H1 (cell line): Measurements from ENCODE around the gene TBX3. TPM values are rescaled to one million over a fixed set of nuclear protein-coding genes. Genes with fewer than 3 reads are reported as not detected.

ENCODE experiments used
- CHD7 ChIP-seq: fragments of 300-600 bp; sonication (generic); IDR thresholded peaks from 2 replicates; pipeline ENCODE4 v1.7.1; 2012; ENCODE audit warnings: low read length, moderate library complexity, mild to moderate bottlenecking, inconsistent platforms; ENCODE audit not compliant: insufficient replicate concordance
- MAX ChIP-seq: IDR thresholded peaks from 2 replicates; pipeline ENCODE4 v1.6.1; 2012; ENCODE audit warnings: inconsistent platforms
- NRF1 ChIP-seq: IDR thresholded peaks from 2 replicates; pipeline ENCODE4 v1.6.1; 2011; ENCODE audit warnings: mild to moderate bottlenecking, low read depth, low read length, improper control_type of control experiment
- polyA plus RNA-seq, 7 experiments: library from polyadenylated mRNA; depleted of rRNA in 3 of 7; stranded (reverse) in 5 of 7; unstranded in 2 of 7; fragments of >200 nt in 5 of 7; fragments of 200-250 nt in 2 of 7; gene quantifications; 1 replicate in 5 of 7; 2 replicates in 1 of 7; 4 replicates in 1 of 7; pipeline versions ENCODE4 v1.2.1 to v1.2.3, GENCODE V29; 2011 to 2013; ENCODE audit warnings: missing spikeins in 2 of 7, mixed read lengths in 2 of 7
- total RNA-seq: library from RNA; stranded (reverse); fragmentation: NEBNext Ultra II Directional; extraction: Animal tissue kit (Norgen Biotek cat#: 25700); gene quantifications from 2 replicates; pipeline ENCODE4 v1.2.1, GENCODE V29; 2021

The TBX3 gene
- total and polyA plus RNA-seq, 2 of the 8 experiments (the other 6 are each of a cell fraction or from before 2014, with no cell fraction given), result 0.09 to 1.0 TPM

GRCh38 chr12:114623737-114624136 is 60.2 kb downstream of the TBX3 start (continued):
- TF ChIP-seq CHD7, result no peak
- no peak for TF ChIP-seq NRF1
- no peak for TF ChIP-seq MAX
